BLaER1 (cell line): Measurements from ENCODE around the gene DKK3.

Experiments used
- H3K27ac ChIP-seq: shearing (Covaris generic); formaldehyde crosslinking; 2 replicates; pipeline ENCODE4 v1.8.1; 2022
- H3K27me3 ChIP-seq: shearing (Covaris generic); formaldehyde crosslinking; 2 replicates; pipeline ENCODE4 v1.8.1; 2022
- H3K36me3 ChIP-seq: shearing (Covaris generic); formaldehyde crosslinking; 2 replicates; pipeline ENCODE4 v1.8.1; 2022
- H3K4me1 ChIP-seq: shearing (Covaris generic); formaldehyde crosslinking; 2 replicates; pipeline ENCODE4 v1.8.1; 2022
- H3K4me2 ChIP-seq: shearing (Covaris generic); formaldehyde crosslinking; 2 replicates; pipeline ENCODE4 v1.8.1; 2022
- H3K4me3 ChIP-seq: shearing (Covaris generic); formaldehyde crosslinking; 2 replicates; pipeline ENCODE4 v1.8.1; 2022
- H3K9ac ChIP-seq: shearing (Covaris generic); formaldehyde crosslinking; 2 replicates; pipeline ENCODE4 v1.8.1; 2022
- H3K9me3 ChIP-seq: shearing (Covaris generic); formaldehyde crosslinking; 2 replicates; pipeline ENCODE4 v1.8.1; 2022
- H4K20me1 ChIP-seq: shearing (Covaris generic); formaldehyde crosslinking; 2 replicates; pipeline ENCODE4 v1.8.1; 2022
- Cebpa-rat ChIP-seq: shearing (Covaris generic); IDR thresholded peaks from 2 replicates; pipeline ENCODE4 v1.8.1; 2022

Gene DKK3

GRCh38 chr11:11993839-11994238, 14.6 kb downstream of the DKK3 start:
- Histone ChIP-seq H3K4me2 (no peak overlapping the region), H4K20me1 (no peaks in the 10 kb centered on the region), H3K36me3 (no peaks in the 10 kb centered on the region), H3K27me3 (no peaks in the 10 kb centered on the region), H3K4me3 (no peak overlapping the region), H3K9ac (no peak overlapping the region), H3K4me1 (peaks cover 17% of the 10 kb centered on the region), H3K9me3 (no peaks in the 10 kb centered on the region), H3K27ac (no peak overlapping the region)
- no peak for TF ChIP-seq Cebpa-rat

- Histone ChIP-seq H3K27ac (no peak overlapping the region), H4K20me1 (no peaks in the 10 kb centered on the region), H3K27me3 (no peaks in the 10 kb centered on the region), H3K4me2 (no peak overlapping the region), H3K4me3 (no peak overlapping the region), H3K9ac (no peak overlapping the region), H3K9me3 (0 out of 2 replicates have a peak, but pooled peaks cover under 1% of the 10 kb centered on the region), H3K4me1 (peaks cover 17% of the 10 kb centered on the region), H3K36me3 (no peaks in the 10 kb centered on the region)
- TF ChIP-seq Cebpa-rat = no peak
Measured at GRCh38 chr11:11992257-11993212, 15.9 kb downstream of the DKK3 start.

DNA sequence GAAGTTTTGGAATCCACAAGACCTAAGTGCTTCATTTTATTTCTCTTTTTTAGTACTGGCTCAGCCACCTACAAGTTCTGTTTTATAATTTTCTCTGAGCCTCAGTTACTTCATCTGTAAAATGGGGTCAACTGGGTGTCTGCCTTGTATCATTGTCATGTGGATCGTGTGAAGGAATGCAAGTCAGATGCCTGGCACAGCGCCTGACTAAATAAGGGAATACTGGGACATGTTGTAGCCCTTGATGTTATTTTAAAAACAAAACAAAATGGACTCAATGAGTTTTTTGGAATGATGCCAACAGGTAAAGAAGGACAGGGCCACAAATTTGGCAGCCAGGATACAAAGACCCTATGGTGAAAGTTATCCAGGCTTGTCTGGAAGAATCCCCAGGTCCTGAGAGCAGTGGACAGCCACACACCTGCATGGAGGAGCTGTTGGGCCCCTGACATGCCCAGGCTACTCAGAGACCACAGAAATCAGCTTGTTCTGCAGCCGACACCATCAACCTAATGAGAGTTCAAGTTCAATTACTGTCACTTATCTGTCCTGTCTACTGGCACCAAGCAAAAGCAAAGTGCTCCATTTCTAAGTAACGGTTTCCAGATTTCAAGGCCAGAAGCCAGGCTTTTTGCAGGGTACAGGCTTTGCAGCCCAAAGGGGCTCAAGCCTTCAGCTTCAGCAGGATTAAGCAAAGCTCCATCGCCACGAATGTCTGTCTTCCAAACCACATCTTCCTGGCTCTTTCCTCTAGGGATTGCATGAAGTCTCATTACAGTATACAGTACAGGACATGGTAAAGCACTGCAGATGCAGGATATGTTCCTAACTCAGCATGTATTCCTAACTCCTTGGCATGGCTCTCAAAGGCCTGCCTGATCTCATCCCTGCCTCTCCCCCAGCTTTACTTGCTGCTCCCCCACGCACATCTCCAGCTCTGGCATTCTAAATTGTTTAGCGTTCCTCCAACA, 18.4 kb downstream of the DKK3 start:
- TF ChIP-seq Cebpa-rat = no peak
- Histone ChIP-seq H3K27ac (no peak overlapping the region), H3K4me1 (peaks cover 11% of the 10 kb centered on the region), H3K36me3 (no peaks in the 10 kb centered on the region), H3K27me3 (no peaks in the 10 kb centered on the region), H4K20me1 (no peaks in the 10 kb centered on the region), H3K4me2 (peak overlapping the region; percentile 47), H3K4me3 (no peak overlapping the region), H3K9ac (no peak overlapping the region), H3K9me3 (peaks cover 4% of the 10 kb centered on the region; the same call in 1 of the 2 replicates)

DNA sequence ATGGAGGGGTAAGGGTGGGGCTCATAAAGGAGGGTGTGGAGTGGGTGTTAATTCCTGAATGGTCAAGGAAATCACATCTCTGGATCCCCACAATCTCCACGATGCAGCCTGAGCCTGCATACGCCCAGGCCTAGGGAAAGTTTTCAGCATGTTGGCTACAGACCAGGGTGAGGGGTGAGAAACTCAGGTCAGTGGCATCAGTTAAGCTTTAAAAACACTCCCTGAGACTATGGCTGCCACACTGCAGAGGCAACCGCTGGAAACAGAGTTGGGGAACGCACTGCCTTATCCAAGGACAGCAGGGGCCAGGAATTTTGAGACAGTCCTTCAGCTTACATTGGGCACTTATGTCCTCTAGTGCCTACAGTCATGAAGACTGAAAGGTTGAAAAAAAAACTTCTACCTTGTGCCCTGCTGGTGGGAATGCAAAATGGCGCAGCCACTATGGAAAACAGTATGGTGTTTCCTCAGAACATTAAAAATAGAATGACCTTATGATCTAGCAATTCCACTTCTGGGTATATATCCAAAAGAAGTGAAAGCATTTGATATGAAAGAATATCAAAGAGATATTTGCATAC, 19.7 kb downstream of the DKK3 start:
- H3K4me2 ChIP-seq = no peak overlapping the region
- no peak overlapping the region for H3K4me3 ChIP-seq
- peaks cover 24% of the 10 kb centered on the region for H3K4me1 ChIP-seq
- peaks cover 4% of the 10 kb centered on the region; the same call in 1 of the 2 replicates for H3K9me3 ChIP-seq
- no peaks in the 10 kb centered on the region for H3K36me3 ChIP-seq
- no peak for TF ChIP-seq Cebpa-rat
- H3K27ac ChIP-seq = no peak overlapping the region
- no peaks in the 10 kb centered on the region for H3K27me3 ChIP-seq
- no peaks in the 10 kb centered on the region for H4K20me1 ChIP-seq
- no peak overlapping the region for H3K9ac ChIP-seq

- Histone ChIP-seq H3K4me2 (no peak overlapping the region), H3K27ac (no peak overlapping the region)
Measured at GRCh38 chr11:11988099-11988651, 20.3 kb downstream of the DKK3 start.

GRCh38 chr11:11987503-11988022, 20.9 kb downstream of the DKK3 start:
- Histone ChIP-seq H3K4me3 (no peak overlapping the region), H3K9me3 (peaks cover 4% of the 10 kb centered on the region; the same call in 1 of the 2 replicates), H3K4me2 (no peak overlapping the region), H3K9ac (no peak overlapping the region), H4K20me1 (no peaks in the 10 kb centered on the region), H3K27ac (no peak overlapping the region), H3K4me1 (peaks cover 24% of the 10 kb centered on the region), H3K27me3 (no peaks in the 10 kb centered on the region), H3K36me3 (no peaks in the 10 kb centered on the region)
- no peak for TF ChIP-seq Cebpa-rat

More at GRCh38 chr11:11988099-11988651, 20.3 kb downstream of the DKK3 start:
- Histone ChIP-seq H3K4me1 (peaks cover 24% of the 10 kb centered on the region), H3K4me3 (no peak overlapping the region), H4K20me1 (no peaks in the 10 kb centered on the region), H3K27me3 (no peaks in the 10 kb centered on the region), H3K9ac (no peak overlapping the region), H3K9me3 (peaks cover 4% of the 10 kb centered on the region; the same call in 1 of the 2 replicates), H3K36me3 (no peaks in the 10 kb centered on the region)
- no peak for TF ChIP-seq Cebpa-rat

DNA sequence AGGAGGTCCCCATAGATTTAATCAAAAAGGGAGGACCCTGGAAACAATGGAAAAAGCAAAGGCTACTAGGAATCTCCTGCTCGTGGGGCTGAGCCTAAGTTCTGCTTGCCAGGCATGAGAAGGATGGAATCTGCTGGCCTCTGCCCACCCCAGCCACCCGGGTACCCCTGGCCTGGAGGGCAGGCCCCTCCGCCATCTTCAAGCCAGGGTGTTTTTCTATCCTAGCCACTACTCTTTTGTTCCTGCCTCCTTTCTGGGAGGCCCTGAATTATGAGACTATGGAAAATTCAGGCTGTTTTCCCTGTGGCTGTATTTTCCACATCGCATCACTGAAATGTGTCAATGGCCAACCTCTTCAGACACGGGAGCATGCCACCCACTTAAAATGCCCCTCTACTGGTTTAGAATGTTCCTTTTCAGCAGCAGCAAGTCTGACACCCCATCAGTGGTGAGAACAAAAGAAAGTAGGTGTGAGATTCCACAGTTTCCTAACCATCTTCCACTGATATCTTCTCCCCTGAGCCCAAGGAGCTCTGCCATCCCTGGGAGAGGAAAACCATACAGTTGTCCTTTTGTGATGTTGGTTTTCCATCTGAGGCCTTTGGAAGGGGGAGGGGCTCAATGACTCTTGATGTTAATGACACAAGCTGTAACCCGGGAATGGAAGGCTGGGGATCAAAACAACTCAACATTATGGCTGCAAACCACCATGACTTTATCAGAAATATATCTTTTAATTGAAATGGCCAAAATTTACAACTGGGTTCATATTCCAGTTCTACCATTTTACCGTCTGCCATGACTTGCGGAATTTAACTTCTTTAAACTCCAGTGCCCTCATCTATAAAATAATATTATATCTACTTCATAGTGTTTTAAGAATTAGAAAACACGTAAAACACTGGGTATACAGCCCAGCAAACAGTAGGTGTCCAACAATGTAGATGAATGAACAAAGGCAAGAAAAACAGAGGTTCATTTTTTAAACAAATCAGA, 22.2 kb downstream of the DKK3 start:
- no peak overlapping the region for H3K27ac ChIP-seq
- no peaks in the 10 kb centered on the region for H3K27me3 ChIP-seq
- H3K4me3 ChIP-seq = no peak overlapping the region
- no peak for TF ChIP-seq Cebpa-rat
- H3K4me1 ChIP-seq = peaks cover 33% of the 10 kb centered on the region
- H3K9me3 ChIP-seq = peaks cover 4% of the 10 kb centered on the region; the same call in 1 of the 2 replicates
- no peaks in the 10 kb centered on the region for H4K20me1 ChIP-seq
- no peak overlapping the region for H3K9ac ChIP-seq
- no peaks in the 10 kb centered on the region for H3K36me3 ChIP-seq
- no peak overlapping the region for H3K4me2 ChIP-seq
